OCI-LY7 (cell line): Measurements from ENCODE around the gene TPSD1.

Experiments
- CTCF ChIP-seq: fragments of 200-600 bp; sonication (generic); conservative IDR thresholded peaks from 2 replicates; pipeline ENCODE4 v1.5.1; 2014; ENCODE audit warnings: mild to moderate bottlenecking, antibody characterized with exemption, low read length, moderate library complexity, mixed read lengths
- EZH2phosphoT487 ChIP-seq: fragments of 200-600 bp; sonication (generic); IDR thresholded peaks from 2 replicates; pipeline ENCODE4 v1.6.1; 2018; ENCODE audit warnings: low read depth, borderline replicate concordance, mild to moderate bottlenecking, mixed run types, antibody characterized with exemption, low read length, moderate library complexity, mixed read lengths

DNA sequence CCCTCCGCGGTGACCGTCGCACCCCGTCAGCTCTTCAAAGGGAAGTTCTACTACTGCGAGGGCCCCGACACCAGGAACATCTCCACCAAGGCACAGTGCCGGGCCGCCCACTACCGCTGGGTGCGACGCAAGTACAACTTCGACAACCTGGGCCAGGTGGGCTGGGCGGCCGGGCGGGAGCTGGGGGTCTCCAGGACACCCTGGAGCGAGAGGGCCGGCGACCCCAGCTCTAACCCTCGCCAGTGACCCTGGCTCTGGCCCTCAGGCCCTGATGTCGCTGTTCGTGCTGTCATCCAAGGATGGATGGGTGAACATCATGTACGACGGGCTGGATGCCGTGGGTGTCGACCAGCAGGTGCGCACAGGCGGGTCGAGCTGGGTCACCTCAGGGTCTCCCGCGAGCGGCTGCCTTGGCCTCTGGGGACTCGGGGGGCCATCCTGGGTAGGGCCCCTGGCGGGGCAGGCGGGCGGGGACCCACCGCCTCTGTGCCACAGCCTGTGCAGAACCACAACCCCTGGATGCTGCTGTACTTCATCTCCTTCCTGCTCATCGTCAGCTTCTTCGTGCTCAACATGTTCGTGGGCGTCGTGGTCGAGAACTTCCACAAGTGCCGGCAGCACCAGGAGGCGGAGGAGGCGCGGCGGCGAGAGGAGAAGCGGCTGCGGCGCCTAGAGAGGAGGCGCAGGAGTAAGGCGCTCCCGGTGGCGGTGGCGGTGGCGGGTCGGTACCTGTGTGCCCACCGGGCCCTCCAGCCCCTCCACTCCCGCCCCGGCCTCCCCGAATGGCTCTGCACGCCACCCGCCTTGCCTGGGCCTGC lies 44.2 kb upstream of the TPSD1 start:
- no peak for TF ChIP-seq CTCF
- no peak for TF ChIP-seq EZH2phosphoT487
